Ovary (tissue), 3 donors: Measurements from ENCODE around the gene TANK.

Source experiments
- CTCF ChIP-seq, 3 donors: fragments of 450-650 bp in 2 of 3; fragments of 200-600 bp in 1 of 3; IDR thresholded peaks; one replicate each; pipeline versions ENCODE4 v1.5.1 to v1.8.0; 2016 to 2022; ENCODE audit warnings: antibody characterized with exemption in 3 of 3, mild to moderate bottlenecking in 1 of 3
- EP300 ChIP-seq: sonication (generic); formaldehyde crosslinking; IDR thresholded peaks from one replicate; pipeline ENCODE4 v1.6.1; 2017; ENCODE audit warnings: antibody characterized with exemption
- POLR2A ChIP-seq: fragments of 450-650 bp; IDR thresholded peaks from one replicate; pipeline ENCODE4 v1.6.1; 2017; ENCODE audit warnings: antibody characterized with exemption, mild to moderate bottlenecking, moderate library complexity
- donor health status: DM: no; HTN: no; CAD: no.

- TF ChIP-seq CTCF (IDR thresholded peaks at IDR 0.05) (no peak), EP300 (no peak), POLR2A (no peak)
Observed at GRCh38 chr2:161115205-161115604, 45.0 kb upstream of the TANK start.
